Non-pigmented ciliary epithelial cell (primary cell): ENCODE data around the gene ITGAL.
"Not testable (repeated sequence)": the region's sequence is repeated elsewhere in the genome, so short reads cannot be mapped to it uniquely, and the experiment has no call there.

Experiments used
- DNase-seq: peaks from one replicate; pipeline ENCODE4 v3.0.0-alpha.2; 2010; ENCODE audit warnings: low read depth

ITGAL gene

GRCh38 chr16:30526137-30526822, 53.7 kb downstream of the ITGAL start, which contains the start of gene ZNF768:
Gene ZNF768 (minus strand): TSS chr16:30526566. CDS start chr16:30526413, 153 bp downstream.
- no peak for DNase-seq

DNA sequence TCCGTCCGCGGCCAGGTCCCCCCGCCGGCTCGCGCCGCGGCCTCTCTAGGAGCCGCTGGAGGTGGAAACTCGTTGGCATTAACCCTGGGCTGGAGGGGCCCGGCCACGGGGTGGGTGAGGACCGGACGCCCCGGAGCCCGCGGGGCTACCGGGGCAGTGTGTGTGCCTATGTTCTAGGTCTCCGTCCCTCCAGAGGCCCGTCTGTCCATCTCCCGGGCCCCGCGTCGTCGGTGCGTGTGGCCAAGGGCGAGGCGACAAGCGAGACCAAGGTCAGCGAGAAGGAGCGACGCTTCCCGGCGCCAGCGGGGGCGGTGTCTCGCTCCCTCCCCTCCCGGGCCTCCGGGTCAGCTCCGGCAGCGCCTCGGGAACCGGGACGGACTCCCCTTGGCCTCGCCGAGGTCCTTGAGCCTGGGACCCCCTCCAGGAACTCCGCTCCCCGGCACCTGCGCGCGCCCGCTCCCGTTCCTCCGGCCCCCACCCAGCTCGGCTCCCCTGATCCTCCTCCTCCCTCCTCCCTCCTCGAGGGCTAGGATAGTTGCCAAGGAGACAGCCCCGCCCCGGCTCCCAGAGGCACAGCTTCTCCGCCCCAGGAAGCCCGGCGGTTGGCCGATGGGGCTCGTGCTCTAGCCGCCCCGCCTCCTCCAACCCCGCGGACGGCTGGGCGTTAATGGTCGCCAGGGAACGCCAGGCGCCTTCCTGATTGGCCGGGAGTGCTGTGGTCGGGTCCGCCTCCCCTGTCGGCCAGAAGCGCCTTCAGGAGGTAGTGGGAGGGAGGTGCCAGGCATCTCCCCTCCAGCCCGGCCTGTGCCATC, 54.5 kb downstream of the ITGAL start:
- peak; percentile 78 for DNase-seq

DNA sequence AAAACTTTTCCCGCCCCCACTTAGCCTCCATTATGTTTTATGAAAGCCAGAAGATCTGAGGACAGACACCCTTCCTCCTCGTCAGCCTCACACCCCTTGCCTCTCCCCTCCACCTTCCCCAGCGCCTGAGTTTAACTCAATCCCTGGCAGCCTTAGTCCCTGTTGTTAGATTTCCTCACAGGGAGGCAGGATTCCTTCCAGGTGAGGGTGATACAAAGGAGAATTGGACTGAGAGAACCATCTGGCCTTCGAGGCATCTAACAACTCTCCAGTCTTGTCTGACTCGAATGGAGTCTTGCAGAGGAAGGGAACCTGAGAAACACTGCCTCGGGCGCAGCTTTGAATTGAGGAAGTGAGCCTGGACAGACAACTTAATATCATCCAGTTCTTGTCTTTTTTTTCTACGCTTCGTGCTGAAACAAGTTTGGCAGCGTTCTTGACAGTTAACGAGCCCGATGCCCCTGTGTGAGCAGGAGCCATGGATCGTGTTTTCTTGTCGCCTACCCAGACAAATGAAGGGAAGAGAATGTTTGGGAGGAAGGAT, 55.2 kb downstream of the ITGAL start:
- no peak for DNase-seq

DNA sequence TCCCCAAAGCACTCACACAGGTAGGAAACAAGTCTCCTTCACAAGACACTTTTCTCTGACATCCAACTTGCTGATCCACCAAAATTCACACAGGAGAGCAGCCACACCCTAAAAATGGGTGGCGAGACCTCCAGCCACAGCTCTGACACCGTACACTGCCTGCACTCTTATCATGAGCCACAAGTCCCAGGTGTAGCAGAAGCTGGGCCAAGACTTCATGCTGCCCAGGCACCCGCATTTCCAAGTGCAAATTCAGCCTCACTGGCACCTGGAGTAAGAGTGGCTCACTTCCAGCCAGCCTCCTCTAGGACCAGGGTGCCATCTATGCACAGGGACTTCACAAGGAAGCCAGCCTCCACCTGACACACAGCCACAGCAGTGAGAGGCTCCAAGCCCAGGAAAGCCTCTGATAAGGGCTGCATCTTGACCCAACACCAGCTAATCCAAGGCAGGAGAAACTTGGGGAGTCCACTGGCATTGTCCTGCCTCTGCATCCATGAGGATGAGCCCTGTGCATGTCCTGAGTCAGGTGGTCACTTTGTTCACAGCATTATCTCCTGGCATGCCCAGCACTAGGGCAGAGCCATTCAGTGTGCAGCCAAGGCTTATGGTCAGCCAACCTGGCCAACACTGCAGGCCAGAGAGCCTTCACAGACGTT, 56.4 kb downstream of the ITGAL start:
- DNase-seq: no peak

- no peak for DNase-seq
Observed at GRCh38 chr16:30530163-30531037, 57.9 kb downstream of the ITGAL start.

GRCh38 chr16:30532285-30533145, 60.0 kb downstream of the ITGAL start:
- no peak for DNase-seq

- no peak for DNase-seq
Observed at GRCh38 chr16:30533146-30533522, 60.6 kb downstream of the ITGAL start.

GRCh38 chr16:30533748-30534367, 61.3 kb downstream of the ITGAL start:
- no peak for DNase-seq

GRCh38 chr16:30534368-30535105, 62.0 kb downstream of the ITGAL start, which contains the start of gene ZNF747:
Gene ZNF747 (minus strand): TSS chr16:30534858. CDS start chr16:30534679, 179 bp downstream.
- no peak for DNase-seq

DNA sequence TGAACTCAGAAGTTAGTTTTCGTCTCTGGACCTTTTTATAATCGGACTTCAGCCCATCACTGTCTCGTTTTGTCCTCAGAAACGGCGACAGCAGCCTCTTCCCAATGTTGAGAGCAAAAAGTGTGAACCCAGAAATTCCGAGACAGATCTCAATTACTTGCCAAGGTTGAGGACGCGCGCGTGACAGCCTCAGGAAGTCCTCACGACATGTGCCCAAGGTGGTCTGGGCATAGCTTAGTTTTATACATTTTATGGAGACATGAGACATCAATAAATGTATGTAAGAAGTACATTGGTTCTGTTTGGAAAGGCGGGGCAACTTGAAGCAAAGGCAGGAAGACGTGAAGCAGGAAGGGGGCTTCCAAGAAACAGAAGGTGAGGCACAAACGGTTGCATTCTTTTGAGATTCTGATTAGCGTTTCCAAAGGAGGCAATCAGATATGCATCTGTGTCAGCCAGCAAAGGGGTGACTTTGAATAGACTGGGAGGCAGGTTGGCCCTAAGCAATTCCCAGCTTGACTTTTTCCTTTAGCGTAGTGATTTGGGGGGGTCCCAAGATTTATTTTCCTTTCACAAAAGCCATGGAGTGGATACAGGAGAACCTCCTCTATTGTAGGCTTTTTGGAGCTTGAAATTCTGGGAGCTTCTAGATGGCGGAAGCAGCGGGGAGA, 62.7 kb downstream of the ITGAL start:
- DNase-seq: no peak

DNA sequence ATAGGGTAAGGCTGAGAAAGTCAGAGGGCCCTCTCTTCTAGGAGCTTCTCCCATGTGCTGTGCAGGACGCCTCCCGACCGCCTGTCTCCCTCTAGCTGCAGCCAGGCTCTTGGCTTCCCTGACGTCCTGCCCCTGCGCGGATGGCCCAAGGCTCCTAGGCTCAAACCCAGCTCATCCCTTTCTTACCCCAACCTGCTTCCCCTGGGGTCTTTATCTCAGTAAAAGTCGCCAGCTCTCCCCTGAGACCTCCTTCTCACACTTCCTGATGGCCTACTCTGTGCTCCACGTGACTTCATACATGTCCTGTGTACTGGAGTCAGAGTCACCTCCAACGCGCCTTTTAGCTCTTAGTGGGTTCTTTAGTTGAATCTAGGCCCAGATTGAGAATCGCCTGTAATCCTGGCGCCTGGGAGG, 63.2 kb downstream of the ITGAL start:
- DNase-seq: no peak

DNA sequence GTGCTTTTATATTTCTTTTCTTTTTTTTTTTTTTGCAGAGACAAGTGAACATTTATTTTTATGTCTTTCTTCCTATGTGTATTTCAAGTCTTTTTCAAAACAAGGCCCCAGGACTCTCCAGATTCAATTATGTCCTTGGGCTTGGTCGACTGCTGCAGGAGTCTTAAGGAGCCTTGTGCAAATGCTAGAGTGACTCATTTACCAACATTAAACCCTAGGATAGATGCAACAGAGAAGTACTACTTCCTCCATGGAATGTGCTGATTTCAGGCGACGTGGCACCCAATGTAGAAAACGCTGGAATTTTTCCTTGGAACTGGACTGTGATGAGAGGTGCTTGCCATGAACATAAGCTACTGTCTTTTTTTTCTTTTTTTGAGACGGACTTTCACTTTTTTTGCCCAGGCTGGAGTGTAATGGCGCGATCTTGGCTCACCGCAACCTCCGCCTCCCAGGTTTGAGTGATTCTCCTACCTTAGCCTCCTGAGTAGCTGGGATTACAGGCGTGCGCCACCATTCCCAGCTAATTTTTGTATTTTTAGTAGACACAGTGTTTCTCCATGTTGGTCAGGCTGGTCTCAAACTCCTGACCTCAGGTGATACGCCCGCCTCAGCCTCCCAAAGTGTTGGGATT, 64.0 kb downstream of the ITGAL start:
- DNase-seq: not testable (repeated sequence)

- no peak for DNase-seq
Observed at GRCh38 chr16:30539000-30539964, 66.7 kb downstream of the ITGAL start.

DNA sequence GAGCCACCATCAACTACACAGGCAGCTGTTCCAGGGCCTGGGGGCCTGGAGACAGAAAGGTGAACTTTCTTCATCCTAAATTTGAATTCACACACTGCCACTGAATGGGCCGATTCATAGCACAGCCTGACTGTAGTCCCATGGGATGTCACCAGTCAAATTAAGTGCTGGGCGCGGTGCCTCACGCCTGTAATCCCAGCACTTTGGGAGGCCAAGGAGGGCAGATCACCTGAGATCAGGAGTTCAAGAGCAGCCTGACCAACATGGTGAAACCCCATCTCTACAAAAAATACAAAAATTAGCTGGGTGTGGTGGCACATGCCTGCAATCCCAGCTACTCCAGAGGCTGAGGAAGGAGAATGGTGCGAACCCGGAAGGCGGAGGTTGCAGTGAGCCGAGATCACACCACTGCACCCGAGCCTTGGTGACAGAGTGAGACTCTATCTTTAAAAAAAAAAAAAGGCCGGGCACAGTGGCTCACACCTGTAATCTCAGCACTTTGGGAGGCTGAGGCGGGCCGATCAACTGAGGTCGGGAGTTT, 67.5 kb downstream of the ITGAL start:
- DNase-seq: not testable (repeated sequence)

DNA sequence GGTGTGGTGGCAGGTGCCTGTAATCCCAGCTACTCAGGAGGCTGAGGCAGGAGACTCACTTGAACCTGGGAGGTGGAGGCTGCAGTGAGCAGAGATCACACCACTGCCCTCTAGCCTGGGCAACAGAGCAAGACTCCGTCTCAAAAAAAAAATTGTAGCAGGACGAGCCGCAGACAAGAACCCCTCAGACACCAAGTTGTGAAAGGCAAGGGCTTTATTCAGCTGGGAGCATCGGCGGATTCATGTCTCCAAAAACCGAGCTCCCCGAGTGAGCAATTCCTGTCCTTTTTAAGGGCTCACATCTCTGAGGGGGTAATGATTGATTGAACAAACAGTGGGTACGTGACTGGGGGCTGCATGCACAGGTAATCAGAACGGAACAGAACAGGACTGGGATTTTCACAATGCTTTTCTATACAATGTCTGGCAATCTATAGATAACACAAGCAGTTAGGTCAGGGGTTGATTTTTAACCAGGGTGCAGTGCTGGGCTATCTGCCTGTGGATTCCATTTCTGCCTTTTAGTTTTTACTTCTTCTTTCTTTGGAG, 68.4 kb downstream of the ITGAL start:
- DNase-seq: not testable (repeated sequence)
